Putamen (tissue), 1 donor: Measurements from ENCODE around the gene GPN1.
A peak's percentile ranks its signal among the peaks of the same experiment; 100 is the strongest.
"Not testable (repeated sequence)": the region's sequence is repeated elsewhere in the genome, so short reads cannot be mapped to it uniquely, and the experiment has no call there.

ENCODE experiments used
- DNase-seq: peaks from one replicate; pipeline ENCODE4 v3.0.0-alpha.2; 2016; ENCODE audit warnings: low spot score

Gene GPN1

DNA sequence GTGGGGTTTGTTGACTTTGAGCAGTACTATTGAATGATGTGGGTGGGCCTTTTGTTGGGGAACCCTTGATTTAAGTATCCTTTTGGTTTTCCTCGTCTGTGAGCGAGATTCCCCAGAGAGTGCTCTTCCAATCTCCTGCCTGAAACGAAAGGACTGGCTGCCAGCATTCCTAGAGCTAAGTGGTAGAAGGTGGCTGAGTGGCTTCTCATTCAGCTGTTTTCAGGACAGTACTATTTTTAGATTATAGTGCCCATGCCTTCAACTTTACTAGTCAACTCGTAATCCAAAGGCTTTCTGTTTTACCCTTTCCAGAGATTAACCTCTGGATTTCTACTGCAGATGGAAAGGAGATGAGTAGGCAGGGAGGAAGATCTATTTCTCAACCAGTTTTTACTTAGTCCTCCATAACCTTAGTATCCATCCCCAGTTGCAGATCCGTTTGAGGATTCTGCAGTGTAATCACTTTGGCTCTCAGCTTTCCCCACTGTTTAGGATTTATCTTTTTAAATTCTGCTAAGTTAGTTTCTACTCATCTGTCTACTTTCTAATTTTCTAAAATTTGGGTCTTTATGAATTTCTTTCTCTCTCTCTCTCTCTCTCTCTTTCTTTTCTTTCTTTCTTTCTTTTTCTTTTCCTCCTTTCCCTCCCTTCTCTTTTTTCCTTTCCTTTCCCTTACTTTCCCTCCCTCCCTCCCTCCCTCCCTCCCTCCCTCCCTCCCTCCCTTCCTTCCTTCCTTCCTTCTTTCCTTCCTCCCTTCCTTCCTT is 44.1 kb downstream of the GPN1 start:
- DNase-seq = no peak

DNA sequence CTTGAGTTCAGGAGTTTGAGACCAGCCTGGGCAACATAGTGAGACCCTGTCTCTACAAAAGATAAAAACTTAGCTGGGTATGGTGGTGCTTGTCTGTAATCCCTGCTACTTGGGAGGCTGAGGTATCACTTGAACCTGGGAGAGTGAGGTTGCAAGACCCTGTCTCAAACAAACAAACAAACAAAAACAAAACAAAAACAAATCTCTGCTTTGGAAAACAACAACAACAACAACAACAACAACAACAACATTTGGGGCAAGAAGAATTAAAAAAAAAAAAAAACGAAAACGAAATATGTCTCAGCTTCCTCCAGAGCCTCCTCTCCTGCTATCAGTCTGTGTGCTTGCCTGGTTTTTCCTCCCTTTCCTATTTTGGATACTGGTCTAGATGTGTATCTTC is 51.7 kb downstream of the GPN1 start:
- no peak for DNase-seq

DNA sequence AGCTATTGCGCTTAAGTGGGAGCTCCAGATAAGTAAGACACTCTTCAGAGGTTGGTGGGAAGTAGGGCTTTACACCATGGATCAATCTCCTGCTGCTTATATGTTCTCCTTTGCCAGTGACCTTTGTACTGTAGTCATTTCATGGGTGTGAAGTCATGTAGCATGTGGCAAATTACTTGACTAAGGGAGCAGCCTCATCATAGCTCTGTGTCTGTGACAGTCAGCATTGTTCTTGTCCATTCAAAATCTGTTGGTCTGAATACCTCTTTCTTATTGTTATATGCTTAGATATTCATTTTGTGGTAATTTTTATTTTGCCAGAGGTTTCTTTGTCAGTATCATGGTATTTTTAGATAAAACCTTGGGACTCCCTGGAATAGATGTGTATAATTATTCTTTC is 53.0 kb downstream of the GPN1 start:
- no peak for DNase-seq

DNA sequence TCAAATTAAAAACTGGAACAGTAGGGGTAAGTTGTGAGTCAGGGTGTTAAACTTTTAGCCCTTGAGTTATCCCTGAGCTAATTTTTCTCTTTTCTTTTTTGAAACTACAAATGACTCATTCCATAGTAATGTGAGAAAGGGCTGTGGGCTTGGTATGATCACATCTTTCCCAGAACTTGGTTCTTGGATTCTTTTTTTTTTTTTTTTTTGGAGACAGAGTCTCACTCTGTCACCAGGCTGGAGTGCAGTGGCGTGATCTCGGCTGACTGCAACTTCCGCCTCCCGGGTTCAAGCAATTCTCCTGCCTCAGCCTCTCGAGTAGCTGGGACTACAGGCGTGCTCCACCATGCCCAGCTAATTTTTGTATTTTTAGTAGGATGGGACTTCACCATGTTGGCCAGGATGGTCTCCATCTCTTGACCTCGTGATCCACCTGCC is 53.5 kb downstream of the GPN1 start:
- DNase-seq = peak; percentile 16

DNA sequence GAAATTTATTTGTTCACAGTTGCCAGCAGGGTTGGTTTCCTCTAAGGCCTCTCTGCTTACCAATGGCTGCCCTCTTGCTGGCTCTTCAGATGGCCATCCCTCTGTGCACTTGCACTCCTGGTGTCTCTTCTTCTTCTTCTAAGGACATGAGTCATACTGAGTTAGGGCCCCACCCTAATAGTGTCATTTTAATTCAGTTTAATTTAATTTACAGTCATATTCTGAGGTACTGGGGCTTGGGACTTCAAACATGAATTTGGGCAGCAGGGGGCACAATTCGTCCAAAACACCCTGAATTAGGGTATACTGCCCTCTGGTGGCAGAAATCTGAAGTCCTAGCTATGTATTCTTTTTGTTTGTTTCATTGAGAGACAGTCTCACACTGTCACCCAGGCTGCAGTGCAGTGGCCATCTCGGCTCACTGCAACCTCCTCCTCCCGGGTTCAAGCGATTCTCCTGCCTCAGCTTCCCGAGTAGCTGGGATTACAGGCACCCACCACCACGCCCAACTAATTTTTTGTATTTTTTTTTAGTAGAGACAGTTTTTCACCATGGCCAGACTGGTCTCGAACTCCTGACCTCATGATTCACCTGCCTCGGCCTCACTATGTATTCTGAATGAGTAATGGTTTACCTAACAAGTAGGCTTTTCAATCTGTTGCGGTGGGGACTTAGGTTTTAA is 54.7 kb downstream of the GPN1 start:
- DNase-seq = peak; percentile 75

DNA sequence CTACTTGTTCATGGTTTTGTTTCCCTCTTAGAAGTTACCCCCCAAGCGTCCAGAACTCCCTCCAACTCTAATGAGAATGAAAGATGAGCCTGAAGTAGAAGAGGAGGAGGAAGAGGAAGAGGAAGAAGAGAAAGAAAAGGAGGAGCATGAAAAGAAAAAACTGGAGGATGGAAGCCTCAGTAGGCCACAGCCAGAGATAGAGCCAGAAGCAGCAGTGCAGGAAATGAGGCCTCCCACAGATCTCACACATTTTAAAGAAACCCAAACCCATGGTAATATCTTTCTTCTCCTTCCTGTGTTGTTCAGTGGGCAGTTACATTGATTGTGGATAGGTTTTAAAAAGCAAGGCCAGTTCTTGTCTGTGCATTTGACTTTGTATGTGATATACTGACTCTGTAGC is 56.2 kb downstream of the GPN1 start:
- not testable (repeated sequence) for DNase-seq

DNA sequence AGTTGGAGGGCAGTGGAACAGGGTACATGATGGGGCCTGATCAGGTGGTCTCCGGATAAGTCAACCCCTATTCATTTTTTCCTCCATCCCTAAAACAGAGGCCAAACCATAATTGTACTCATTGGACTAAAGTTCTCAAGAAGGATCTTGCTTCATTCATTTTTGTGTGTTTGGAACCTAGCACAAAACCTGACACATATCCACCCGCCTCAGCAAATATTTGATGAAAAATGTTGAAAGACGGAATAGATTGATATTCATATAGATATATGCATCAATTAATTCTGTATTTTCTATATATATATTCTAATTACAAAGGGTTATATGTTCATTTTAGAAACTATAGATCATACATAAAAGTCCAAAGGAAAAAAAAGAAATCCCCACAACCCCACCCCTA is 56.7 kb downstream of the GPN1 start:
- DNase-seq = no peak

DNA sequence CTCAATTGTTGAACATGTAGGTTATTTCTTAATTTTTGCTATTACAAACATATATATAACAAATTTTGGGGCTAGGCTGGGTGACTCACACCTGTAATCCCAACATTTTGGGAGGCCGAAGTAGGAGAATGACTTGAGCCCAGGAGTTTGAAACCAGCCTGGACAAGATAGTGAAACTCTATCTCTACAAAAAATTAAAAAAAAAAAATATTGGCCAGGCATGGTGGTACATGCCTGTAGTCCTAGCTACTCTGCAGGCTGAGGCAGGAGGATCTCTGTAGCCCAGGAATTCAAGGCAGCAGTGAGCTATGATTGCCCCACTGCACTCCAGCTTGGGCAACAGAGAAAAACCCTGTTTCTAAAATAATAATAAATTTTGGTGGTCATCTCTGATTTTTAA is 58.4 kb downstream of the GPN1 start:
- no peak for DNase-seq

DNA sequence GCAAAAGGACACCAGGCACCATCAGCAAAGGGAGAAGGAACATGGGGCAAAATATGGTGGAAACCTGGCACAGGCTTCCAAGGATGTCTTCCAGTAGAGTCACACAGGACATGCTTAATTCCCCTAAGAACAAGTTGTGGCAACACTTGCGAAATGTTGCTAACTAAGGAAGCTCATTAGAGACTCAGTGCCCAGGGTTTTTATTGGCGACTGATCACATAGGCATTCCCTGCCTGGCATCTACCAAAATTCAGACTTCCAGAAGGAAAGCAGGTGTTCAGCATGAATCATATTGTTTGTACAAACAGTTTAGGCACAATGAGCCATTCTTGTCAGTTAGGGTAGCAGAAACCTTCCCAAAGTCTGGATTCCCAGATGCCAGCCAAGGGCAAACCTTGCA is 60.6 kb downstream of the GPN1 start:
- DNase-seq = no peak

DNA sequence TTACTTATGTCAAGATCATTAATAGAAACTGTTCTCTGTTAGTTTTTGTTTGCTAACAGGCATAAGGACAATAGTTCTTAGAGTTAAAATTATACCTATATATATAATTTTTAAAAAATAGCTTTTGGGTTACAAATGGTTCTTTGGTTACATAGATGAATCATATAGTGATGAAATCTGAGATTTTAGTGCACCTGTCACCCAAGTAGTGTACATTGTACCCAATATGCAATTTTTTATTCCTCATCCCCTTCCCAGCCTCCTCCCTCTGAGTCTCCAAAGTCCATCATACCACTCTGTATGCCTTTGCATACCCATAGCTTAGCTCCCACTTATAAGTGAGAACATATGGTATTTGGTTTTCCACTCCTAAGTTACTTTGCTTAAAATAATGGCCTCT is 61.2 kb downstream of the GPN1 start:
- DNase-seq = no peak

DNA sequence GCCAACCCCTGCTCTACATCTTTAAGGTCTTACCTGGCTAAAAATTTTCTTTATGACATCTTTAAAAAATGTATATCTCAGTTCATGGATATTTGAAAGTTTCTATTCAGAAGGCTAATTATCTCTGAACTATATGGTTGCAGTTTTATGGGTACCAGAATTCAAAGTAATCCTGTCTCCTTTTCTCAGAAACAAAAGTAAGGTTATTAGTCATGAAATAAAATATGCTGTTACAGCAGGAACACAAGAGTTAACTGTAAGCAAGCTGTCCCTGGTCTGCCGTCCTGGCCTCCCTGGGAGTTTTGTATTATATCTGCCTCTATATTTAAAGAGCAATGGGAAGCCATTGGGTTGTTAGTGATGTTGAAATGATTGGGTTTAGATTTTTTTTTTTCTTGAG is 68.8 kb downstream of the GPN1 start:
- no peak for DNase-seq
